Superior temporal gyrus (tissue), 1 donor: ENCODE results near the gene SOX21.
"Not testable (repeated sequence)": the region's sequence is repeated elsewhere in the genome, so short reads cannot be mapped to it uniquely, and the experiment has no call there.

Source experiments
- DNase-seq: peaks from one replicate; pipeline ENCODE4 v3.0.0-alpha.2; 2016; ENCODE audit errors: extremely low spot score

Gene SOX21

DNA sequence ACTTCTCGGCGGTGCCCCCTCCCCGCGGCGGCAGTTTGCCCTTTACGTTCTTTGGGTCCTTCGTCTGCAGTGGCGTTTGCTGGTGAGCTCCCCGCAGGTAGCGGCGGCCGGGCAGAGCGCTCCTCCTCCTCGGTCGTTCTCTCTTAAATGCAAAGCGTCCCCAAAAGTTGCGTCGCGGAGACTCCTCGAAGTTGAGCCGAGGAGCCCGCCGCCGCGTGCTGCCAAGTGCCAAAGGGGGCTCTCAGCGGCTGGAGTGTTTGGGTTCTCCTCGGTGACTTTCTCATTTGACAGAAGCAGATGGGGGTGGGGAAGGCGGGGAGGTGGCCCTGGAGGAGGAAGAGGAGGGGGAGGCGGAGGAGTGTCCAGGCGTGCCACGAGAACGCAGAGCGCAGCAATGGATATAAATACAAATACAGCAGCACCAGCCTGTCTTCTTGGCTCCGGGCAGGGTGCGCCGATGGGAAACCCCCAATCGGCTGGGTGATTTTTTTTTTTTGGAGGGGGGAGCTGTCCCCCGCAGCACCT, at the start of gene SOX21:
Gene SOX21 (minus strand): TSS at position 259 of the 525 bp plus-strand sequence. CDS start 496 bp downstream, outside the sequence.
- DNase-seq: no peak

DNA sequence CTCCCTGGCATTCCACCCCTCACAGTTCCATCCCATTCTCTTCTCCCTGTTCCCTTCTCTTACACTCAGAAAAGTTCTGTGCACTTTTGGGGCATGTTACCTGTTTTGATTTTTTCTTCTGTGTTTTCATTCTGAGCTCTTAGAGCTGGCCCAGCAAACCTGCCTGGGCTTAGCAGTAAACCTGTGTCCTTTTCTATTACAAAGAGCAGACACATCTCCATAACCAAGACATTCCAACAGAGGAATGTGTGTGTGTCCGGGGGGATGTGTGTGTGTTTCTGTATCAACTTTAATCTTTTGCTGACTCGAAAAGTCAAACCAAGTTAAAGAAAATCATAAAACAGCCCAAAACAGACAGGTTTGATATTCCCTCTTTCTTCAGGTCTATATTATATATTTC, 49.1 kb upstream of the SOX21 start:
- no peak for DNase-seq

DNA sequence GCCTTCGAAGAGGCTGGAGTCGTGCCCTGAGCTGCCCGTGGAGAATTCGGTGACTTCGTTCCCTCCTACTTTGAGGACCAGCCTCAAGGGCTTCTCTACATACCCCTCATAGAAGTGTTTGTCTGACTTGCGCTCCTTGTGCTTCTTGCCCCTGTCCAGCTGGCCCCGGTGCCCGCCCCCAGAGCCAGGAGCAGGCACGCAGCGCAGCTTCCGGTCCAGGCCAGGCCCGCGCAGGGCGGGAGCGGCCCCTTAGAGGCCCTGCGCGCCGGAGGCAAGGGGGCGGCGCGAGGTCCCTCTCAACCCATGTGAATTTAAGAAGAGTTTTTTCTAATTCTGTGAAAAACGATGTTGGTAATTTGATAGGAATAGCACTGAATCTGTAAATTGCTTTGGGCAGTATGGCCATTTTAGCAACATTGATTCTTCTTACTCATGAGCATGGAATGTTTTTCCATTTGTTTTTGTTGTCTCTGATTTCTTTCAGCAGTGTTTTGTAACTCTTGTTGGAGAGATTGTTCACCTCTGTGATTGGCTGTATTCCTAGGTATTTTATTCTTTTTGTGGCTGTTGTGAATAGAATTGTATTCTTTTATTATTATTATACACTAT, 46.9 kb upstream of the SOX21 start:
- DNase-seq: no peak

DNA sequence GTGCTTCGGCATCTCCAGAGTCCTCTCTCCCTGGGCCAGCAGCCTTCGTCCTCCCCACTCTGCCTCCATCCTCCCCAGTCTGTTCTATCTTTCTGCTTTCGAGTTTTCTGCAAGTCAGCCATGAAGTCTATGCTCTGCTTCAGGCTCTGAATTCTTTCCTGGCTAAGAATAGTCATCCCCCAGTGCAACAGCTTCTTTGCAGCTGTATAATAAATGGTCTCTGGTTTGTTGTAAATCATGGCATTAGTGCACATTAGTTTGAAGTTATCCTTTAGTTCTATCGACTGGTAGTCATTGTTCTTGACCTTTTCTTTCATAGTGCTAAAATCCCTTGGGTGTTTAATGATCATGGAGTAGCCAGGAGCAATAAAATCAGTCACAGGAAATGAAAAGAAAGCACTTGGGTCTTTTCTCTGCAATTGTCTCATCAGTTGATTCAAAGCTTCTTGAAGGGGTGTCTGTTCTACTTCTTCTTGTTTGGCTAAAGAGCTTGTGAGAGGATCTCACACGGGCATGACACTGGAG, 46.2 kb upstream of the SOX21 start:
- no peak for DNase-seq

DNA sequence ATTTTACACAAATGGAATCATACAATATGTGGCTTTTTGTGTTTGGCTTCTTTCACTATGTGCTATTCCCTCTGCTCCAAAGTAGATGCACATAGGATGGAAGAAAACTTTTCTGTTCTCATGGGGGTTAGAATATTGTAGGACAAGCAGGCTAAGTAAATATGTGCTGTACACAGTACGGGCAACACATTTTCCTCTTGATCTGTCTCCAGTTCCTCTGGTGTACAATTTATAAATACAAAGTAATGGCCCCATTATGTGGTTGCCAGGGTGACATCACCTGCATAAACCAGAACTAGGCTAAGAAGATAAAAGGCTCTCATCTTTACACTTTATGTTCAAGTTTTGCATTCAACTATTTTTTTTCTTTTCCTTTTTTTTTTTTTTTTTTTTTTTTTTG, 41.0 kb upstream of the SOX21 start:
- DNase-seq: no peak

DNA sequence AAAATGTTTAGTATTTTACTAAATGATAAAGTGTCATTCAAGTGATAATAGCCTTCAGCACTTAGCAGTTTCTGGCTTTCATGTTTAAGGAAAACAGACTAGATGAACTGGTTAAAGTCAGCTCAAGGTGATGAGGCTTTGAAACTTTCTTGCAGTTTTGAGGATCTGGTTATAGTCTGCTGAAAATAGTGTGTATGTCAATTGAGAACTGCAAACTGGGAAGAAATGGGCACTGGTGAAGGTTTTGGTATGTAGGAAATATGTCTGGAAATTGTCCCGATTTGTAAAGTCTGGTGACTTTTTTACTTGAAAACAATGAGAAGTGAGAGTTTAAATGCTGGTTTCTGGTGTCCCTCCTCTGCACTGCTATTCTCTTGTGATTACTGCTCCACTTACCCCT, 36.8 kb upstream of the SOX21 start:
- DNase-seq: no peak

DNA sequence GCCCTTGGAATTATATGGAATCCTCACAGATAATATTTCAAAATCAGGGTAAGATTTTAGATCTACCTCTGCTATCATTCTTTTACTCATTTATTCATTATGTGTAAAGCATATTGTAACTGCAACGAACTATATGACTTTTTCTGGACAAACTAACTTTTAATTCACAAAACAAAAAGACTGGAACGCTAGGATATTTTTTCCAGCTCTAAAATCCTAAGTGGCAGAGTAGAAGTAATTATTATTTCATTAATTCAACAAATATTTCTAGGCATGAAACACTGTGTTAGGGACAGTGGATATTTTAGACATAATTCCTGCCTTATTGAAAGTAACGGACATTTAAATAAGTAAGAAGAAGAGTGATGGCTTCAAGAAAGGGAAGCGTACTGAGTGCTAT, 26.9 kb upstream of the SOX21 start:
- no peak for DNase-seq

DNA sequence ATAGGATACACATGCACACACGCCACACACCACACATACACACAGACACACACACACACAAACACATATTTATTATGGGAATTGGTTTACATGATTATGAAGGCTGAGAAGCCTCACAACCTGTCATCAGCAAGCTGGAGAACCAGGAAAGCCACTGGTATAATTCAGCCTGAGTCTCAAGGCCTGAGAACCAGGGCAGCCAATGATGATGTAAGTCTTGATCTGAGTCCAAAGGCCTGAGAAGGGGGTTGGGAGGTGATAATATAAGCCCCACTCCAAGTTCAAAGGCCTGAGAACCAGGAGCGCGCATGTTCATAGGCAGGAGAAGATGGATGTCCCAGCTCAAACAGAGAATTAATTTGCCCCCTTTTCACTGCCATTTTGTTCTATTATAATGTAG, 18.7 kb upstream of the SOX21 start:
- DNase-seq: no peak

DNA sequence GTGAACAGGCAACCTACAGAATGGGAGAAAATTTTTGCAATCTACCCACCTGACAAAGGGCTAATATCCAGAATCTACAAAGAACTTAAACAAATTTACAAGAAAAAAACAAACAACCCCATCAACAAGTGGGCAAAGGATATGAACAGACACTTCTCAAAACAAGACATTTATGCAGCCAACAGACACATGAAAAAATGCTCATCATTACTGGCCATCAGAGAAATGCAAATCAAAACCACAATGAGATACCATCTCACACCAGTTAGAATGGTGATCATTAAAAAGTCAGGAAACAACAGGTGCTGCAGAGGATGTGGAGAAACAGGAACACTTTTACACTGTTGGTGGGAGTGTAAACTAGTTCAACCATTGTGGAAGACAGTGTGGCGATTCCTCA, 17.6 kb upstream of the SOX21 start:
- not testable (repeated sequence) for DNase-seq

DNA sequence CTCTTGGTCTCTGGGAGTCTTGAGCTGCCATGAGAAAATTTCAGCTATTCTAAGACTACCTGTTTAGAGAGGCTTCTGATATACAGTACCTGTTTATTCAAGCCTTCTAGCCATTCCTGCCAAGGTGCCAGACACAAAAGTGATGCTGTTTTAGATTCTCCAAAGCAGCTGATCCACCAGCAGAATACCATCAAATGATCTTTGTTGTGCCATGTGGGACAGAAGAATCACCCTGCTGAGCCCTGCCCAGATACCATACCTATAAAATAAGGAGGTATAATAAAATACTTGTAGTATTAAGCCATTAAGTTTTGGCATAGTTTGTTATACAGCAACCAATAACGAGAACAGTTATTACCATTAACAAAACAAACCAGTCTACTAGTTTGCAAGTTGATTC, 14.1 kb upstream of the SOX21 start:
- DNase-seq: no peak

DNA sequence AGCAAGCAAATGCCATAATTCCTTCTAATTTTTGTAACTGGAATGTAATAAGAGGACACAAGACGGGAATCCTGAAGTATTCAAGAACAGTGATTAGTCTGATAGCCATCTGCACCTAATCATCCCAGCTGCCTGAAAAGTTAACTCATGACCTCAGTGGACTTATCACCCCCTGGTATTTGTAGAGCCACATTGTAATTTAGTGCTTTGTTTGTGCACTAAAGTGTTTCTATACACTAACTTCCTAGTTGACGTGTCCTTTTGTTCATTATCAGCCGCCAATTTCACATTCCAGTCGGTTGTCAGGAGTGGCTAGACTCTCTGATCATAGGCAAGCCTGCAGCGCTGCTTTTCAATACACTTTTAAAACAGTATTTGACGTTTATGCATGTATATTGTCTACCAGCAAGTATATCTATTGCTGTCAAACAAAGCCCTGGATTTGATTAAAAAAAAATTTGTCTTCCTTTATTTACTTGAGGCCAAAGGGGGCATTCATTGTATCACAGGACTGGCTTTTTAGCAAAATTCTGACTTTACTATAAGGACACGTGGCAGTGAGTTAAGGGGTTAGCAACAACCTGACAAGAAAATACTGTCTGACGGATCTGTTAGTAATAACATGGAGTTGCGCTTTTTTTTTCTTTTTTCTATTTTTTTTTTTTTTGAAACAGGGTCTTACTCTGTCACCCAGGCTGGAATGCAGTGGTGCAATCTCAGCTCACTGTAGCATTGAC, 10.4 kb upstream of the SOX21 start:
- no peak for DNase-seq

DNA sequence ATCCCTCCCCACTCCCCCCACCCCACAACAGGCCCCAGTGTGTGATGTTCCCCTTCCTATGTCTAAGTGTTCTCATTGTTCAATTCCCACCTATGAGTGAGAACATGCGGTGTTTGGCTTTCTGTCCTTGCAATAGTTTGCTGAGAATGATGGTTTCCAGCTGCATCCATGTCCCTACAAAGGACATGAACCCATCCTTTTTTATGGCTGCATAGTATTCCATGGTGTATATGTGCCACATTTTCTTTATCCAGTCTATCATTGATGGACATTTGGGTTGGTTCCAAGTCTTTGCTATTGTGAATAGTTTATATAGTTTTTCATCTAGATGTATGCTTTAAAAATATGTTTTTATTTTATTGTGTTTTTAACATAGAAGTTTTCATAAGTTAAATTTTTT, 6.4 kb upstream of the SOX21 start:
- not testable (repeated sequence) for DNase-seq

DNA sequence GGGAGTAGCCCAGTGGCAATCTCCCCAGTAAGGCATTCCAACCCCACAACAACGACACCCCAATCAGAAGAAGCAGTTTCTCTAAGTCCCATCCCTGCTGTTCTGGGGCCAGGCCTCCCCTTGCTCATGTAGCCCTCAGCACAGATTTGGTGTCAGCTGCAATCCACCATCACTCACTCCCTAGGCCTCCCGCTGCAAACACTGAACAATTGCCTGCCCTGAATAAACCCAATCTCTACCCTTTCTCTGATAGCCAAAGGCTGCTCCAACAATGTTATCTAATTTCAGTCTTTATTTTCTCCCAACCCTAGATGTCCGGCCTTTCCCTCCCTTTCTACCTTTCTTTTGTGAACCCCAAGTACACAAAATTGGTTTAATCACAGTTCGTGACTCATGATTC, 5.6 kb upstream of the SOX21 start:
- no peak for DNase-seq

DNA sequence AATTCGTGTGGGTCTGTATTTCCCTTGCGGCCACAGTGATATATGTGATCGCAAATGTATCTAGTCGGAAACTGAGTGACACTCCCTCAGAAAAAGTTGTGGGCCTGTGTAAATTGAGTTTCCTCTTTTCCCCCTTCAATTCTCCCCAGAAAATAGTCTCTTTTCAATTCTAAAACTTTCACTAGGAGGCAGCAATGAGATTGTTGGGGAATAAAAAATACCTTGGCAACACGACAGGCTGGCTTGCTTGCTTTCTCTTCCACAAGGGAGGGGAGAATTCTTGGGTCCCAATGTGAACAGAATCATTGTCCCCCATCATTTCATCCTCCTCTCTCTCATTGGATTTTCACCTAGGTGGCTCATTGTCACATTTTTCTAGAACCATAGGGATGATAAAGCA, 3.7 kb upstream of the SOX21 start:
- peak; percentile 52 for DNase-seq

DNA sequence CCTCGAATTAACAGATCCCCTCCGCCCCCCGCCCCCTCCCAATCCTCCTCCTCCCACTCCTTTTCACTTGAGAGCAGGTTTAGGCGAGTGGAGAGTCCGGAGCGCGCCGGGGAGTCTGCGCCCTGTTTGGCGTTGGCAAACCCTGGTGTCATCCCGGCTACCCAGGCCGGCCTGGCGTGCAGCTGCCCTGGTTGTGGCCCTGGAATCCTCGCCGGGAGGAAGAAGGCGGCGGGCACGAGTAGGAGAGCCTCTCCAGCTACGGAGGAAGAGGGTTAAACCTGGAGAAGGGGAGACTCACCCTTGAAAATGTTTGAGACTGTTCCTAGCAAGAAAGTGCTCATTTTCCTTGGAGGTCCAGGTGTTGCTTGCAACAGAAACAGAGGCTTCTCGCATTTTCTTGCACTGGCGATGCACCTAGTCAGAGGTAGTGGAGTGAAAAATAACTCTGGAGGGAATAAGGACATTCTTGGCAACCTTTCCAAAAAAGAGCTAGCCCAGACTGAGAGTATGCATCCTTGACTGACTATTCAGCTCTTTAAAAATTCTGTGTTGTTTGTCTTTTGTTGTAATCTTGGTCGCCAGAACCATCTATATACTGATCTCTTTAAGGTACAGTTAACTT, 1.3 kb upstream of the SOX21 start:
- no peak for DNase-seq

DNA sequence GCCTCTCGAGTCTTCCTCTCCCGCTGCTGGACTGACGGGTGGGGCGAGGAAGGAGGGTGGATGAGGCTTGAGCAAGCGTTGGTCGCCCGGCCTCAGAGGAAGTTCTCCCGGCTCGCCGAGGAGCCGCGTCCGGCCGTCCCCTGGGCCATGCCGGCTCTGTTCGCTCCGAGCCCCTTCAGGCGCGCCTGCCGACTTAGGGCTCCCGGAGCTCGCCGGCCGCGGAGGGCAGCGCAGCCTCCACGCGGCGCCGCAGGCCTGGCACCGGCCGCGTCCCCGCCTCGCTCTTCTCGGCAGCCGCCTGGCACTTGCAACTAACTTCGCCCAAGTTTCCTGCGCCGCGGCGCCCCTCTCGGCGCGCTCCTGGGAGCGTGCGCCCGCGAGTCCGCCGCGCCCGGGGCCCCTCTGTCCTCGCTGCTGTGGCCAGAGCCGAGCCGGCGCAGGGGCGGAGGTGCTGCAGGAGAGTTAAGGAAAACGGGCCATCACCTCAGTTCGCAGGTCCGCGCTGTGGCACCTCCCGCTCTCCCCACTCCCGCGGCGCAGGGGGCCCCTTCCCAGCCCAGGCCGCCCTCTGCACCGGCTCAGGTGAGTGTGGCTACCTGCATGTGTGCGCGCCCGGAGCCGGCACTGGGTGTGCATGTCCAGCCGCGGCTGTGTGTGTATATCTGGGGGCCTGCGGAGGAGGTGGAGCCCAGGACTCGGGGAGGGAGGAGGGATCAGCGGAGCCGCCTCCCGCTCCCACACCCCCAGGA, 641 bp upstream of the SOX21 start:
- no peak for DNase-seq

DNA sequence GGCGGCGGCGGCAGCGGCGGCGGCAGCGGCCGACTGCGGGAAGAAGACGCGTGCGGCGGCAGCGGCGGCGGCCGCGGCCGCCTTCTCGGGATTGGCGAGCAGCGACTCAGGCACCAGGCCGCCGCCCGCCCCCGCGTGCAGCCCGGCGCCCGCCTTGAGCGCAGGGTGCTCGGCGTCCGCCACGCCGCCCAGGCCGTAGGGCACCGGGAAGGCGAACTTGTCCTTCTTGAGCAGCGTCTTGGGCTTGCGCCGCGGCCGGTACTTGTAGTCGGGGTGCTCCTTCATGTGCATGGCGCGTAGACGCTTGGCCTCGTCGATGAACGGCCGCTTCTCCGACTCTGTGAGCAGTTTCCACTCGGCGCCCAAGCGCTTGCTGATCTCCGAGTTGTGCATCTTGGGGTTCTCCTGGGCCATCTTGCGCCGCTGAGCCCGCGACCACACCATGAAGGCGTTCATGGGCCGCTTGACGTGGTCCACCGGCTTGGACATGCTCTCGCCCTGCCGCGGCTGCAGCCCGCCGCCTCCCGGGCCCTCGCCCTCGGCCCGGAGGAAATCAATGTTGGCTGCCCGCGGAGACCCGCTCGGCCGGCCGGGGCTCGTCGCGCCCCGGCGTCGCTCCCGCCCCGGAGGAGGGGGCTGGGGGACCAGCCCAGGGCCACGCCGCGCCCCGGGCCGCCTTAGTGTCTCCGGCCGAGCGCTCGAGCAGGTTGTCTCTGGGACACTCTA, 621 bp downstream of the SOX21 start:
- DNase-seq: no peak

DNA sequence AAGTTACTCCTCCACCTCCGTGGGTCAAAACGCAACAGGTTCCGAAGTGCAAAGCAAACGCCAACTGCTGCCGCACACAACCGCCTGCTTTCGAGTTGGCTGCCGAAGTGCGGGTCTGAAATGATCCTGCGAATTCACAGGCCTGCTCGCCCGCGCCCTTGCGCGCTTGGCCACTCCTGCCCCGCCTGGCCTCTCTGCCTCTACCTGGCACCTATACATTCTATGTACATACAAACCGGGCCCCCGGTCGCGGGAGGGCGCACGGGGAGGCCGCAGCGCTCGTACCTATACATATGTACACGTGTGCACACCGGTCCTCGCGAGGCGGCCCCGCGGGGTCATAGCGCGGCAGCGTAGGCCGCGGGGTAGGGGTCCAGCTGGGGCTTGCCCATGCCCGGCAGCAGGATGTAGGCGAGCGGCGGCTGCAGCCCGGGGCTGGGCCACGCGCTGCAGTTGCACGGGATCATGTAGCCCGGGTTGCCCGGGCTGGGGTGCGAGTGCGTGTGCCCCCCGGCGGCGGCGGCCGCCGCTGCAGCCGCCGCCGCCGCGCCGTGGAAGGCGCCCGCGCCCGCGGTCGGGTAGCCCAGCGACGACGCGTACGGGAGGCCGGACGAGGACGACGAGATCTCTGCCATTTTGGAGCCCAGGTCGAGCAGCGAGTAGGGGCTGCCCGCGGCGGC, 1.3 kb downstream of the SOX21 start:
- DNase-seq: no peak

DNA sequence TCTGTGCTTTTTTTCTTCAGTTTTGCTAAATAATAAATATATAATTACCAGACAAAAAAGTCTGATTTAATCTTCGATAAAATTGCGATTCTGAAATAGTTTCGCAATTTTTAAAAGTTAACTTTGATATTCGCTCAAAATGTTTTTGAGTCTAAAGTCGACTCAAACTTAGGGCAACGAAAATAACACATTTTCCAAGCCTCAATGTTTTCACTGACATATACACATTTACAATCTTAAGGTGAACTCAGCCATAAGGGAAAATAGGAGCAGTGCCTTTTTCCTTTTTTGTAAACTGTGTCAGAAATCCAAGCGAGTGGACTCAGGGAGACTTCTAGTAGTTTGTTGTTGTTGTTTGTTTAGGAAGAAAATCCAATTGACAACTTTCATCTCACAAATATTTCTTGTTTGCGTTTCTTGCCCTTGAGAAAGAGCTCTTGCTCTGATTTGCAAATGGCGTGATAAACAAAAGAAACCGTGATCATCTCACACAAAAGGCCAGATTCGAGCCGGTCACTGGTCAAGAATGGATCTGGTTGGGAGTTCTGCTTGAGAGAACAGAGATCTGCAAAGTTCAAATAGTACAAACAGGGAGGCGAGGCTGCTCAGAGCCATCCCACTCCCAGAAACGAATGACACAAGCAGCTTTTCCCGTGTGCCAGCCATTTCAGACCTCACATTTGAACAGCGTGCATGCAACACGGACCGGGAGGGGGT, 2.1 kb downstream of the SOX21 start:
- DNase-seq: peak; percentile 43
